HCT116 (cell line): ENCODE measurements around the gene SYCP3. TPM values are rescaled to one million over a fixed set of nuclear protein-coding genes. Genes with fewer than 3 reads are reported as not detected.

ENCODE experiments used
- ATAC-seq: fragments of 200-7000 bp; cut with Tn5 transposase; 2 replicates; pipeline ENCODE4 v1.9.1; 2020; ENCODE audit warnings: mild to moderate bottlenecking, moderate library complexity
- BruUV-seq: library from RNA; stranded (reverse); fragments of 400-500 nt; replicated peaks from 2 replicates; lab custom pipeline; 2021; lab: Mats Ljungman, UMichigan
- CTCF ChIA-PET: fragments of 300-600 bp; sonication (Branson Sonifier 250); formaldehyde crosslinking; loops from one replicate; lab custom pipeline; 2021; ENCODE audit warnings: antibody characterized with exemption; lab: Charles Lee
- POLR2A ChIA-PET: fragments of 300-600, 350-600 bp; sonication (Branson Sonifier 250); formaldehyde crosslinking; loops from one replicate; lab custom pipeline; 2021; ENCODE audit warnings: antibody characterized with exemption; lab: Charles Lee
- RAD21 ChIA-PET, 2 experiments: fragments of 300-600 bp; sonication (Branson Sonifier 250); formaldehyde crosslinking; loops; one replicate each; lab custom pipeline; 2023; ENCODE audit warnings: low total read pairs in 2 of 2; ENCODE audit not compliant: uncharacterized antibody in 2 of 2, unreplicated experiment in 2 of 2, low non-redundant PET in 1 of 2; lab: Charles Lee
- DNase-seq: peaks from one replicate; pipeline ENCODE4 v3.0.0-alpha.2; 2010; ENCODE audit warnings: low read depth, low spot score
- H2AFZ ChIP-seq: fragments of 200-600 bp; shearing (Covaris generic), sonication (generic); 2 replicates; pipeline ENCODE4 v1.6.1; 2017; ENCODE audit warnings: low read depth, mixed run types, mixed read lengths, antibody characterized with exemption, low read length; ENCODE audit not compliant: poor library complexity, severe bottlenecking
- H3K27ac ChIP-seq: 2 replicates; pipeline ENCODE4 v1.5.1; 2012; ENCODE audit warnings: low read depth, low read length
- H3K27me3 ChIP-seq: fragments of 200-600 bp; sonication (generic); 2 replicates; pipeline ENCODE4 v1.6.1; 2016; ENCODE audit warnings: mixed run types, low read length, mixed read lengths; ENCODE audit not compliant: insufficient read depth
- H3K36me3 ChIP-seq, 2 experiments: fragments of 200-500 bp in 1 of 2; fragments of 200-600 bp in 1 of 2; sonication (Bioruptor generic) in 1 of 2; sonication (generic) in 1 of 2; 2 replicates each; pipeline versions ENCODE4 v1.5.1 to v1.6.1; 2014 to 2016; ENCODE audit warnings: low read length in 2 of 2, inconsistent platforms in 1 of 2, mixed read lengths in 1 of 2, mixed run types in 1 of 2; ENCODE audit not compliant: insufficient read depth in 2 of 2, control insufficient read depth in 1 of 2
- H3K4me1 ChIP-seq, 2 experiments: fragments of 200-600 bp in 1 of 2; sonication (generic) in 1 of 2; 2 replicates each; pipeline versions ENCODE4 v1.5.1 to v1.6.1; 2012 to 2017; ENCODE audit warnings: low read length in 2 of 2, inconsistent platforms in 1 of 2, mild to moderate bottlenecking in 1 of 2, mixed read lengths in 1 of 2, mixed run types in 1 of 2, moderate library complexity in 1 of 2; ENCODE audit not compliant: insufficient read depth in 2 of 2, control insufficient read depth in 1 of 2
- H3K4me2 ChIP-seq: fragments of 200-600 bp; sonication (generic); 2 replicates; pipeline ENCODE4 v1.6.1; 2017; ENCODE audit warnings: mixed run types, low read length, mixed read lengths
- H3K4me3 ChIP-seq, 2 experiments: fragments of 200-600 bp in 1 of 2; sonication (generic) in 1 of 2; replicated peaks in 1 of 2; 2 replicates each; pipeline ENCODE4 v1.5.1; 2011 to 2016; ENCODE audit warnings: low read length in 2 of 2, control low read depth in 1 of 2, low read depth in 1 of 2, mild to moderate bottlenecking in 1 of 2, mixed read lengths in 1 of 2, mixed run types in 1 of 2
- H3K79me2 ChIP-seq: fragments of 200-600 bp; sonication (generic); 2 replicates; pipeline ENCODE4 v1.6.1; 2017; ENCODE audit warnings: mild to moderate bottlenecking, mixed run types, low read length, moderate library complexity, mixed read lengths; ENCODE audit not compliant: insufficient read depth
- H3K9ac ChIP-seq: fragments of 200-600 bp; sonication (generic); 2 replicates; pipeline ENCODE4 v1.6.1; 2016; ENCODE audit warnings: low read length, mixed read lengths
- H3K9me2 ChIP-seq: fragments of 200-600 bp; sonication (generic), shearing (Covaris generic); 2 replicates; pipeline ENCODE4 v1.6.1; 2017; ENCODE audit warnings: mixed run types, mild to moderate bottlenecking, moderate library complexity; ENCODE audit not compliant: insufficient read depth
- H3K9me3 ChIP-seq, 2 experiments: fragments of 200-500 bp in 1 of 2; fragments of 200-600 bp in 1 of 2; sonication (Bioruptor generic) in 1 of 2; sonication (generic) in 1 of 2; 2 replicates each; pipeline ENCODE4 v1.6.1; 2014 to 2017; ENCODE audit warnings: low read length in 2 of 2, mixed read lengths in 2 of 2, inconsistent platforms in 1 of 2, low read depth in 1 of 2, mild to moderate bottlenecking in 1 of 2, mixed run types in 1 of 2, moderate library complexity in 1 of 2; ENCODE audit not compliant: control insufficient read depth in 1 of 2, insufficient read depth in 1 of 2
- H4K20me1 ChIP-seq: fragments of 200-600 bp; sonication (generic), shearing (Covaris generic); 2 replicates; pipeline ENCODE4 v1.6.1; 2017; ENCODE audit warnings: mixed run types, mild to moderate bottlenecking, moderate library complexity; ENCODE audit not compliant: insufficient read depth
- CBX3 ChIP-seq: IDR thresholded peaks from 2 replicates; pipeline ENCODE4 v1.6.1; 2012; ENCODE audit warnings: low read depth
- EZH2 ChIP-seq: fragments of 200-600 bp; sonication (generic); IDR thresholded peaks from 2 replicates; pipeline ENCODE4 v1.6.1; 2017; ENCODE audit warnings: antibody characterized with exemption, mixed run types
- JUND ChIP-seq: IDR thresholded peaks from 2 replicates; pipeline ENCODE4 v1.6.1; 2012
- POLR2A ChIP-seq: IDR thresholded peaks from 2 replicates; pipeline ENCODE4 v1.7.0; 2011; ENCODE audit warnings: borderline replicate concordance; ENCODE audit not compliant: insufficient read depth, insufficient read length; ENCODE audit errors: extremely low read depth
- POLR2AphosphoS5 ChIP-seq: IDR thresholded peaks from 2 replicates; pipeline ENCODE4 v1.6.1; 2011; ENCODE audit warnings: mild to moderate bottlenecking, low read depth, low read length, moderate library complexity
- RAD21 ChIP-seq: IDR thresholded peaks from 2 replicates; pipeline ENCODE4 v1.6.1; 2012; ENCODE audit warnings: low read depth, mild to moderate bottlenecking
- SIN3A ChIP-seq: IDR thresholded peaks from 2 replicates; pipeline ENCODE4 v1.6.1; 2012; ENCODE audit warnings: low read depth
- SP1 ChIP-seq: IDR thresholded peaks from 2 replicates; pipeline ENCODE4 v1.6.1; 2012; ENCODE audit warnings: low read depth
- ZFX ChIP-seq: fragments of 450-650 bp; IDR thresholded peaks from 2 replicates; pipeline ENCODE4 v1.6.1; 2017
- intact Hi-C: fragments of 100-400 bp; cut with micrococcal nuclease; formaldehyde crosslinking; loops from 2 replicates; pipeline ENCODE4 v1.10.0; 2022
- total RNA-seq: library from RNA; stranded (reverse); gene quantifications from one replicate; pipeline ENCODE4 v1.2.1, GENCODE V29; 2021; ENCODE audit not compliant: unreplicated experiment

The SYCP3 gene
- total RNA-seq, 1 experiment from 2014 or later, result not detected

GRCh38 chr12:101750152-101750551 is 10.9 kb upstream of the SYCP3 start:
- Histone ChIP-seq H3K4me3 (no peak overlapping the region), H3K9me3 (no peaks in the 10 kb centered on the region), H2AFZ (no peak overlapping the region), H3K36me3 (peaks cover 2 to 12% of the 10 kb centered on the region in 2 experiments; a peak in 2 of 4 replicates), H3K9ac (no peak overlapping the region), H3K27me3 (no peaks in the 10 kb centered on the region), H3K4me2 (no peak overlapping the region), H3K79me2 (no peaks in the 10 kb centered on the region), H3K4me1 (no peaks in the 10 kb centered on the region), H3K9me2 (no peaks in the 10 kb centered on the region), H3K27ac (no peak overlapping the region), H4K20me1 (0 out of 2 replicates have a peak, but pooled peaks cover 3% of the 10 kb centered on the region)
- ChIA-PET POLR2A (no interaction called here), RAD21 (no interaction called here), CTCF (no interaction called here)
- TF ChIP-seq POLR2AphosphoS5 (no peak), CBX3 (no peak), POLR2A (no peak), EZH2 (no peak), RAD21 (no peak), ZFX (no peak), JUND (no peak)
- ATAC-seq (no peak), DNase-seq (no peak)
- BruUV-seq, result no TSS peak
- intact Hi-C loops, result no loop called here

GRCh38 chr12:101749657-101750056 is 10.4 kb upstream of the SYCP3 start:
- H3K36me3 ChIP-seq, result peaks cover 2 to 12% of the 10 kb centered on the region in 2 experiments; a peak in 2 of 4 replicates
- RAD21 ChIA-PET, result no interaction called here

More at GRCh38 chr12:101749657-101750056, 10.4 kb upstream of the SYCP3 start:
- no TSS peak for BruUV-seq
- ChIA-PET CTCF (no interaction called here), POLR2A (no interaction called here)
- H3K4me2 ChIP-seq, result no peak overlapping the region
- no peak overlapping the region for H3K9ac ChIP-seq
- TF ChIP-seq POLR2A, result no peak
- no peak for TF ChIP-seq SP1
- TF ChIP-seq SIN3A, result no peak
- H3K27me3 ChIP-seq, result no peaks in the 10 kb centered on the region
- H3K9me2 ChIP-seq, result no peaks in the 10 kb centered on the region
- H3K79me2 ChIP-seq, result no peaks in the 10 kb centered on the region
- no peak overlapping the region for H2AFZ ChIP-seq
- intact Hi-C loops, result no loop called here
- H3K4me1 ChIP-seq, result no peaks in the 10 kb centered on the region
- H4K20me1 ChIP-seq, result 0 out of 2 replicates have a peak, but pooled peaks cover 3% of the 10 kb centered on the region
- no peak overlapping the region for H3K4me3 ChIP-seq
- H3K27ac ChIP-seq, result no peak overlapping the region
- DNase-seq (no peak), ATAC-seq (no peak)
- H3K9me3 ChIP-seq, result no peaks in the 10 kb centered on the region
